H9 (cell line): ENCODE data around the gene CFAP77. TPM values are rescaled to one million over a fixed set of nuclear protein-coding genes. Genes with fewer than 3 reads are reported as not detected.

Experiments used
- DNase-seq: peaks from one replicate; pipeline ENCODE4 v3.0.0-alpha.2; 2017
- H2AFZ ChIP-seq: one replicate; pipeline ENCODE4 v1.6.1; 2013; ENCODE audit warnings: mild to moderate bottlenecking, low read length, control low read depth, moderate library complexity
- H2AK5ac ChIP-seq: 2 replicates; pipeline ENCODE4 v1.6.1; 2013; ENCODE audit warnings: low read length, control low read depth, mixed read lengths; ENCODE audit not compliant: insufficient read length
- H2BK120ac ChIP-seq: one replicate; pipeline ENCODE4 v1.6.1; 2013; ENCODE audit warnings: low read depth, mild to moderate bottlenecking, low read length, control low read depth, inconsistent platforms; ENCODE audit not compliant: poor library complexity, severe bottlenecking
- H2BK12ac ChIP-seq: 2 replicates; pipeline ENCODE4 v1.6.1; 2013; ENCODE audit warnings: low read length, control low read depth, mixed read lengths, low read depth; ENCODE audit not compliant: insufficient read length
- H2BK15ac ChIP-seq: 2 replicates; pipeline ENCODE4 v1.6.1; 2013; ENCODE audit warnings: low read depth, low read length, control low read depth
- H2BK20ac ChIP-seq: one replicate; pipeline ENCODE4 v1.6.1; 2013; ENCODE audit warnings: low read depth, mild to moderate bottlenecking, low read length, control low read depth, inconsistent platforms; ENCODE audit not compliant: poor library complexity, severe bottlenecking
- H2BK5ac ChIP-seq: 2 replicates; pipeline ENCODE4 v1.6.1; 2013; ENCODE audit warnings: low read length, control low read depth, mixed read lengths; ENCODE audit not compliant: insufficient read length
- H3K14ac ChIP-seq: 2 replicates; pipeline ENCODE4 v1.6.1; 2013; ENCODE audit warnings: low read length, control low read depth; ENCODE audit not compliant: insufficient read depth
- H3K18ac ChIP-seq: 2 replicates; pipeline ENCODE4 v1.6.1; 2013; ENCODE audit warnings: low read depth, mild to moderate bottlenecking, mixed read lengths, low read length, control low read depth; ENCODE audit not compliant: insufficient read length
- H3K23ac ChIP-seq: 2 replicates; pipeline ENCODE4 v1.6.1; 2013; ENCODE audit warnings: low read length, control low read depth, mixed read lengths, low read depth; ENCODE audit not compliant: insufficient read length
- H3K23me2 ChIP-seq: 2 replicates; pipeline ENCODE4 v1.6.1; 2013; ENCODE audit warnings: low read depth, mild to moderate bottlenecking, mixed read lengths, low read length, control low read depth; ENCODE audit not compliant: insufficient read length, poor library complexity, severe bottlenecking
- H3K27ac ChIP-seq: 2 replicates; pipeline ENCODE4 v1.5.1; 2013; ENCODE audit warnings: low read length, control low read depth, mixed read lengths, low read depth; ENCODE audit not compliant: insufficient read length
- H3K27me3 ChIP-seq: 2 replicates; pipeline ENCODE4 v1.6.1; 2013; ENCODE audit warnings: low read length, control low read depth, inconsistent platforms; ENCODE audit not compliant: insufficient read depth
- H3K4ac ChIP-seq: 2 replicates; pipeline ENCODE4 v1.6.1; 2013; ENCODE audit warnings: low read depth, mild to moderate bottlenecking, control low read depth, inconsistent platforms, low read length, moderate library complexity
- H3K4me1 ChIP-seq: 2 replicates; pipeline ENCODE4 v1.6.1; 2013; ENCODE audit warnings: low read length, control low read depth, inconsistent platforms; ENCODE audit not compliant: insufficient read depth
- H3K4me2 ChIP-seq: 2 replicates; pipeline ENCODE4 v1.6.1; 2013; ENCODE audit warnings: low read length, control low read depth, mixed read lengths; ENCODE audit not compliant: insufficient read length, insufficient read depth
- H3K56ac ChIP-seq: 2 replicates; pipeline ENCODE4 v1.6.1; 2013; ENCODE audit warnings: low read depth, mild to moderate bottlenecking, mixed read lengths, low read length, control low read depth; ENCODE audit not compliant: insufficient read length
- H3K79me1 ChIP-seq: 2 replicates; pipeline ENCODE4 v1.6.1; 2013; ENCODE audit warnings: low read depth, mild to moderate bottlenecking, moderate library complexity, low read length, control low read depth, inconsistent platforms; ENCODE audit not compliant: insufficient read depth, poor library complexity, severe bottlenecking
- H3K79me2 ChIP-seq: 2 replicates; pipeline ENCODE4 v1.6.1; 2013; ENCODE audit warnings: low read length, control low read depth, inconsistent platforms; ENCODE audit not compliant: insufficient read depth
- H3K9ac ChIP-seq: 2 replicates; pipeline ENCODE4 v1.6.1; 2013; ENCODE audit warnings: low read length, control low read depth, mixed read lengths; ENCODE audit not compliant: insufficient read length; ENCODE audit errors: extremely low read depth
- H3K9me3 ChIP-seq: one replicate; pipeline ENCODE4 v1.6.1; 2013; ENCODE audit warnings: low read depth, low read length, inconsistent platforms; ENCODE audit not compliant: control insufficient read depth
- H3T11ph ChIP-seq: one replicate; pipeline ENCODE4 v1.6.1; 2013; ENCODE audit warnings: mild to moderate bottlenecking, low read length, control low read depth, inconsistent platforms
- H4K20me1 ChIP-seq: one replicate; pipeline ENCODE4 v1.6.1; 2013; ENCODE audit not compliant: control insufficient read depth, insufficient read length, insufficient read depth
- H4K5ac ChIP-seq: 2 replicates; pipeline ENCODE4 v1.6.1; 2013; ENCODE audit warnings: low read depth, mild to moderate bottlenecking, mixed read lengths, low read length, control low read depth; ENCODE audit not compliant: insufficient read length
- H4K8ac ChIP-seq: replicated peaks from 2 replicates; pipeline ENCODE4 v1.6.1; 2013; ENCODE audit warnings: low read length, control low read depth, mixed read lengths, low read depth; ENCODE audit not compliant: insufficient read length
- H4K91ac ChIP-seq: 2 replicates; pipeline ENCODE4 v1.6.1; 2013; ENCODE audit warnings: low read depth, mild to moderate bottlenecking, moderate library complexity, mixed read lengths, low read length, control low read depth; ENCODE audit not compliant: insufficient read length
- H3K27ac Mint-ChIP-seq, 3 experiments: 2 replicates in 2 of 3; 3 replicates in 1 of 3; pipeline ENCODE4 v1.8.0; 2020 to 2021; ENCODE audit warnings: mixed read lengths in 3 of 3, mild to moderate bottlenecking in 1 of 3, moderate library complexity in 1 of 3
- H3K27me3 Mint-ChIP-seq: 2 replicates; pipeline ENCODE4 v1.8.0; 2021; ENCODE audit warnings: low read depth, mild to moderate bottlenecking, moderate library complexity, mixed read lengths
- H3K36me3 Mint-ChIP-seq, 3 experiments: 2 replicates in 2 of 3; 3 replicates in 1 of 3; pipeline ENCODE4 v1.8.0; 2020 to 2021; ENCODE audit warnings: low read depth in 3 of 3, mixed read lengths in 3 of 3; ENCODE audit not compliant: insufficient read depth in 1 of 3
- H3K4me1 Mint-ChIP-seq, 2 experiments: 2 replicates each; pipeline ENCODE4 v1.8.0; 2020; ENCODE audit warnings: mixed read lengths in 2 of 2
- H3K4me3 Mint-ChIP-seq, 2 experiments: 2 replicates in 1 of 2; 3 replicates in 1 of 2; pipeline ENCODE4 v1.8.0; 2020 to 2021; ENCODE audit warnings: mild to moderate bottlenecking in 2 of 2, mixed read lengths in 2 of 2, moderate library complexity in 1 of 2
- H3K9me3 Mint-ChIP-seq, 2 experiments: 2 replicates in 1 of 2; 3 replicates in 1 of 2; pipeline ENCODE4 v1.8.0; 2020; ENCODE audit warnings: mild to moderate bottlenecking in 2 of 2, mixed read lengths in 2 of 2, moderate library complexity in 1 of 2
- WGBS: extraction: QIAGEN DNeasy Blood & Tissue Kit; methylation state at CpG from one replicate; pipeline ENCODE4 v1.1.7; 2013; ENCODE audit warnings: missing lambda C conversion rate, low lambda C conversion rate, mixed read lengths; ENCODE audit not compliant: insufficient read length; ENCODE audit errors: extremely low coverage; 5-methylcytosine and 5-hydroxymethylcytosine counted together
- total RNA-seq: library from RNA; stranded (reverse); gene quantifications from 2 replicates; pipeline ENCODE4 v1.2.1, GENCODE V29; 2021
- TF ChIP-seq, protein P1 (sequence below): fragments of 200-600 bp; sonication (generic); conservative IDR thresholded peaks from 3 replicates; pipeline ENCODE4 v1.8.0; 2021; ENCODE audit warnings: antibody characterized with exemption, mild to moderate bottlenecking

The CFAP77 gene
- total RNA-seq, 1 experiment from 2014 or later, result 0.72 TPM

DNA sequence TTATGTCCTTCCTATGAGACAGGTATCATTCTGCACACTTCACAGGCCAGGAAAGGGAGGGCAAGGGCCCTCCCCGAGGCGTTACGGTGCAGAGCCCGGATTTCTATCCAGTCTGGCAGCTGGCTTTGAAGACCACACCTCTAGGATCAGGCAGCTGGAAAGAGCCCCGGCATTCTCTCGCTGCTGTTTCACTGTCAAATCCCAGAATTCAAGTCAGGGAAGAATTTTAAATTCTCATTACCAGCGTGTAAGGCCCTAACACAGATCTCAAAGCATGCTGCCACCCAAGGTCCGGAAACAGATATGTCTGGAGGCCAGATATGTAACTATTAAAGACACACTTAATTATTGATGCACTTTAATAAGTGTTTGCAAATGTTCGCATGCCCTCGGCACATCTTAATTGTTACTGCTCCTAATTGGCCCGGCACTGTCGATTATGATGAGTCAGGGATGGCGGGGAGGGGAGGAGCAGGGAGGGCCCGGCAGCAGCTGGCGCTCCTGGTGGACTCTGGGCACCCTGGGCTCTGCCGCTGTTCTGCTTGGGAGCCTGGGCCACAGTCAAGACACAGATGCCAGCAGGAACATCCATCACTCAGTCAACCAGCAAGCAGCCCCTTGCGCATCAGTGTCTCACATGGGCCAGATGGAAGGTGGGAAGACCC is 96.1 kb downstream of the CFAP77 start:
- no peak for DNase-seq
- H3K79me1 ChIP-seq, result no peaks in the 10 kb centered on the region
- no peak overlapping the region for H2AK5ac ChIP-seq
- Mint-ChIP-seq H3K27ac (no peak overlapping the region), H3K4me1 (peaks cover 17 to 25% of the 10 kb centered on the region in 2 experiments), H3K36me3 (no peaks in the 10 kb centered on the region), H3K4me3 (no peak overlapping the region), H3K27me3 (peaks cover 5% of the 10 kb centered on the region), H3K9me3 (no peaks in the 10 kb centered on the region)
- no peak overlapping the region for H2BK15ac ChIP-seq
- WGBS, result no CpG with 5 or more reads among the region's 17 CpGs
- H3K23ac ChIP-seq, result no peak overlapping the region
- no peaks in the 10 kb centered on the region for H3K27me3 ChIP-seq
- no peaks in the 10 kb centered on the region for H3K4me1 ChIP-seq
- no peak overlapping the region for H3K9ac ChIP-seq
- H3K4ac ChIP-seq, result no peak overlapping the region
- no peak overlapping the region for H2AFZ ChIP-seq
- no peak overlapping the region for H3K27ac ChIP-seq
- no peak overlapping the region for H3K18ac ChIP-seq
- no peak overlapping the region for H2BK5ac ChIP-seq
- H3T11ph ChIP-seq, result no peak overlapping the region
- no peak overlapping the region for H4K8ac ChIP-seq
- no peak overlapping the region for H3K14ac ChIP-seq
- H3K79me2 ChIP-seq, result no peaks in the 10 kb centered on the region
- H4K91ac ChIP-seq, result no peak overlapping the region
- H2BK120ac ChIP-seq, result no peak overlapping the region
- no peaks in the 10 kb centered on the region for H3K9me3 ChIP-seq
- no peak overlapping the region for H3K4me2 ChIP-seq
- no peak overlapping the region for H2BK12ac ChIP-seq
- no peaks in the 10 kb centered on the region for H3K23me2 ChIP-seq
- TF ChIP-seq, protein P1, sequence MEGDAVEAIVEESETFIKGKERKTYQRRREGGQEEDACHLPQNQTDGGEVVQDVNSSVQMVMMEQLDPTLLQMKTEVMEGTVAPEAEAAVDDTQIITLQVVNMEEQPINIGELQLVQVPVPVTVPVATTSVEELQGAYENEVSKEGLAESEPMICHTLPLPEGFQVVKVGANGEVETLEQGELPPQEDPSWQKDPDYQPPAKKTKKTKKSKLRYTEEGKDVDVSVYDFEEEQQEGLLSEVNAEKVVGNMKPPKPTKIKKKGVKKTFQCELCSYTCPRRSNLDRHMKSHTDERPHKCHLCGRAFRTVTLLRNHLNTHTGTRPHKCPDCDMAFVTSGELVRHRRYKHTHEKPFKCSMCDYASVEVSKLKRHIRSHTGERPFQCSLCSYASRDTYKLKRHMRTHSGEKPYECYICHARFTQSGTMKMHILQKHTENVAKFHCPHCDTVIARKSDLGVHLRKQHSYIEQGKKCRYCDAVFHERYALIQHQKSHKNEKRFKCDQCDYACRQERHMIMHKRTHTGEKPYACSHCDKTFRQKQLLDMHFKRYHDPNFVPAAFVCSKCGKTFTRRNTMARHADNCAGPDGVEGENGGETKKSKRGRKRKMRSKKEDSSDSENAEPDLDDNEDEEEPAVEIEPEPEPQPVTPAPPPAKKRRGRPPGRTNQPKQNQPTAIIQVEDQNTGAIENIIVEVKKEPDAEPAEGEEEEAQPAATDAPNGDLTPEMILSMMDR, result no peak
- H4K5ac ChIP-seq, result no peak overlapping the region
- H4K20me1 ChIP-seq, result no peaks in the 10 kb centered on the region
- no peak overlapping the region for H2BK20ac ChIP-seq
- no peak overlapping the region for H3K56ac ChIP-seq
